ENCODE results near the gene WBP1.

DNA sequence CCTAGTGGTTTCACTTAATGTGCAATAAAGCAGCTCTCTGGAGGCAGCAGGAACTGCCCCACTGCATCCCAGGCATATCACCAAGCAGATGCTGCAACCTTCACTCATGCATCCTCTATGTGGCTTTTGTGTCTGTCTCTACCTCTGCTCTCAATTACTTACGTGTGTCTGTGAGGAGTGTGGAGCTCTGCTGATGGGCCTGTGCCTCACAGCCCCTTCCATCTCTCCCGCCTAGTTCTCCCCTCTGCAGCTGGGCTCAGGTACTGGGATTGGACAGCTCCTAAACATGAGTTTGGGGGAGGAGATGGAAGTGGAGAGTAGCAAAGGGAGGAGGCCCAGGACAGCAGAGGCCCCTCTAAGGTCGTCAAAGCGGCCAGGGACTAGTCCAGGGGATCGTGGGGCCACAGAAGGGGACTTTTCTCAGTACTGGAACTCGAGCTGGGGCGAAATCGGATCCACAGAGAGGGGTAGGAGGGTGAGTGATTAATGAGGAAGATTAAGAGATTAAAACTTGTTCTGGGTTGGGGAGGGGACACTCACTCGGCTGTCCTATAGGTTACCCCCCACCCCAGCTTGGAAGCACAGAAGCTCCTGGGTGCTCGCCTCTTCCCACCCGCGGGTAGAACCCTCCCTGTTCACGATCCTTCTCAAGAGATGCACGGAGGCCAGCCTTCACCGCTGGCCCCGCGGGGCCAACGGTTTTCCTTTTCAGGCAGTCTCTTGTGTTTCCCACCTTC, 43.3 kb downstream of the WBP1 start:
- TF ChIP-seq, protein P1, sequence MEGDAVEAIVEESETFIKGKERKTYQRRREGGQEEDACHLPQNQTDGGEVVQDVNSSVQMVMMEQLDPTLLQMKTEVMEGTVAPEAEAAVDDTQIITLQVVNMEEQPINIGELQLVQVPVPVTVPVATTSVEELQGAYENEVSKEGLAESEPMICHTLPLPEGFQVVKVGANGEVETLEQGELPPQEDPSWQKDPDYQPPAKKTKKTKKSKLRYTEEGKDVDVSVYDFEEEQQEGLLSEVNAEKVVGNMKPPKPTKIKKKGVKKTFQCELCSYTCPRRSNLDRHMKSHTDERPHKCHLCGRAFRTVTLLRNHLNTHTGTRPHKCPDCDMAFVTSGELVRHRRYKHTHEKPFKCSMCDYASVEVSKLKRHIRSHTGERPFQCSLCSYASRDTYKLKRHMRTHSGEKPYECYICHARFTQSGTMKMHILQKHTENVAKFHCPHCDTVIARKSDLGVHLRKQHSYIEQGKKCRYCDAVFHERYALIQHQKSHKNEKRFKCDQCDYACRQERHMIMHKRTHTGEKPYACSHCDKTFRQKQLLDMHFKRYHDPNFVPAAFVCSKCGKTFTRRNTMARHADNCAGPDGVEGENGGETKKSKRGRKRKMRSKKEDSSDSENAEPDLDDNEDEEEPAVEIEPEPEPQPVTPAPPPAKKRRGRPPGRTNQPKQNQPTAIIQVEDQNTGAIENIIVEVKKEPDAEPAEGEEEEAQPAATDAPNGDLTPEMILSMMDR (conservative IDR thresholded peaks at IDR 0.05; ENCODE audit: low read depth, low read length): no peak
- TF ChIP-seq EZH2 (IDR thresholded peaks at IDR 0.05; ENCODE audit: borderline replicate concordance, low read depth, low read length, poor library complexity, severe bottlenecking): no peak

Measured in A673 (cell line).